GM10266 (cell line): ENCODE measurements around the gene PIK3R1.

ENCODE experiments used
- DNase-seq: peaks from one replicate; pipeline ENCODE4 v3.0.0; 2012; ENCODE audit errors: extremely low spot score
- TF ChIP-seq, protein P1 (sequence below): IDR thresholded peaks from 2 replicates; pipeline ENCODE4 v1.5.1; 2012; ENCODE audit warnings: mild to moderate bottlenecking, low read depth; ENCODE audit not compliant: control insufficient read depth, insufficient read depth; ENCODE audit errors: missing control alignments

The PIK3R1 gene

DNA sequence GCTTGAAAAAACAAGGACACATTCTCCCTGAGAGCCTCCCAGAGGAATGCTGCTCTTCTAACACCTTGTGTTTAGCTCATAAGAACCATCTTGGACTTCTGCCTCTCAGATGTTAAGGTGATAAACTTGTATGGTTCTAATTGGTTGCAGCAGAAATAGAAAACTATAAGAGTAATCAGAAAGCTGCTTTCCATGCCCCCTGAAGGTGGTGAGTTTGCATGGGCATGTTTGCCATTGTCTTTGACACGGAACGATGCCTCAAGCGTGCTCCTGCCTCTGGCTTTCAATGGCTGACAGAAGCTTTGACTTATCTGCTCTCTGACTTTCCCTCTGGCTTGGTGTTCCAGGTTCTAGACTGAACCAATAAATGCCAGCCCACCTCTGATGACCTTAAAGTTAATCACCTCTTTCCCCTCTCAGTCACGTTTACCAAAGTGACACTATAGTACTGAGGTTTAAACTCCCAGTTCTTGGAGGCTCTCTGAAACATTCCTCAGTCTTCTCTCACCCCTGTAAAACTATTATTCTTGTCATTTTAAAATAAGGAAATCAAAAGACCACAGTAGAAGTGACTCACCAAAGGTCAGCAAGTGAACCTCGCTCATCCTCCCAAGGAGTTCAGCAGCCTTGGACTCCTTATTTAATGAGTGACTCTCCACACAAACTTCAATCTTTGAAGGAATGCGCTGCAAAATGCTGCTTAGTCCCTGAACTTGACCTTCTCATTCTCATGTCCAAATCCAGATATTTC lies 103.6 kb downstream of the PIK3R1 start:
- TF ChIP-seq, protein P1, sequence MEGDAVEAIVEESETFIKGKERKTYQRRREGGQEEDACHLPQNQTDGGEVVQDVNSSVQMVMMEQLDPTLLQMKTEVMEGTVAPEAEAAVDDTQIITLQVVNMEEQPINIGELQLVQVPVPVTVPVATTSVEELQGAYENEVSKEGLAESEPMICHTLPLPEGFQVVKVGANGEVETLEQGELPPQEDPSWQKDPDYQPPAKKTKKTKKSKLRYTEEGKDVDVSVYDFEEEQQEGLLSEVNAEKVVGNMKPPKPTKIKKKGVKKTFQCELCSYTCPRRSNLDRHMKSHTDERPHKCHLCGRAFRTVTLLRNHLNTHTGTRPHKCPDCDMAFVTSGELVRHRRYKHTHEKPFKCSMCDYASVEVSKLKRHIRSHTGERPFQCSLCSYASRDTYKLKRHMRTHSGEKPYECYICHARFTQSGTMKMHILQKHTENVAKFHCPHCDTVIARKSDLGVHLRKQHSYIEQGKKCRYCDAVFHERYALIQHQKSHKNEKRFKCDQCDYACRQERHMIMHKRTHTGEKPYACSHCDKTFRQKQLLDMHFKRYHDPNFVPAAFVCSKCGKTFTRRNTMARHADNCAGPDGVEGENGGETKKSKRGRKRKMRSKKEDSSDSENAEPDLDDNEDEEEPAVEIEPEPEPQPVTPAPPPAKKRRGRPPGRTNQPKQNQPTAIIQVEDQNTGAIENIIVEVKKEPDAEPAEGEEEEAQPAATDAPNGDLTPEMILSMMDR: no peak
- DNase-seq: no peak

DNA sequence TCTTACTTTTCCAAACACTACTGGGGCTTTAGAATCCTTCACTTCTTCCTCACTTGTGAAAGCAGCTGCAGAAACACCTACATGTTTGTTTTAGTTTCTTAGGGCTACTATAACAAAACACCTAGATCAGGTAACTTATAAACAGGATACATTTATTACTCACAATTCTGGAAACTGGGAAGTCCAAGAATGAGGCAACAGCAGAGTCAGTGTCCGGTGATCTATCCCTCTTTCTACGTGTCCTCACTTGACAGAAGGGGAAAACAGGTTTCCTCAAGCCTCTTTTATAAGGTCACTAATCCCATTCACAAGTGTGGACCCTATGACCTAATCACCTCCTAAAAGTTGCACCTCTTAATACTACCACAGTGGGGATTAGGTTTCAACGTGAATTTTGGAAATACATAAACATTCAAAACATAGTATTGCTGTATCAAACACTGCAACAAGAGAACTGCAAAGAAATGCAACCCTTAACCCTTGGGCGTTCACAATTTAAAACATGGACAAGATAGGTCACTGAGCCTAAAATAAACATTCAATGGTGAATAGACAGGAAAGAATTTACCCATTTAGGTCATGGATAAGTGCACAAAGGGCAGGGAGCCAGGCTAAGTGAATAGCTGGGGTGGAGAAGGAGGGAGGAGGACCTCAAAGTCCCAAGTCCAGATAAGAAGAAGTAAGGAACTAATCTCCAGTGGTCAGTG lies 104.3 kb downstream of the PIK3R1 start:
- TF ChIP-seq, protein P1: no peak
- no peak for DNase-seq

DNA sequence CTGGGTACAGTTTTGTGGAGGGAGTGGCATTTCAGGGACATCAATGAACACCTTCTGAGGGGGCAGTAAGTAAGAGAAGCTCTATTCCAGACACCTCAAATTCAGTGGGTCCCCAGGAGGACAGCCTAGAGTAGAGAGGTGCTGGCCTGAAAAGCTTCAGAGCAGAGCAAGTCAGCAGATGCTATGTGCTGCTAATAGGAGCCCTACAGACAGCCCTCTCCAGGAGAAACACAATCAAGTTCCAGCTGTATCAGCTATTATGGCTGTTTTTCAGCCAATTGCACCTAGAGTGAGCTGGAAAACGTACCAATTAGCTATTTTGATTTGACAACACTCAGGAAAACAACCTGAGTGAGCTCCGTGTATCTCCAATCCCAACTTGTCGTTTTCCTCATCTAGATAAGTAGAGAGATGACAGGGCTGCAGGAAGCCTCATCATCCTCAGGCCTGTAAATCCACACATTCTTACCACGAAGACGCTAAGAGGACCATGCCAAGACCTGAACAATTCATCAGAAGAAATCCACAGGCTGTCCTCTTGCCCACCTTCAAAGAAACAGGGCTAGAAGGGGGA lies 104.9 kb downstream of the PIK3R1 start:
- no peak for DNase-seq
- TF ChIP-seq, protein P1: no peak

DNA sequence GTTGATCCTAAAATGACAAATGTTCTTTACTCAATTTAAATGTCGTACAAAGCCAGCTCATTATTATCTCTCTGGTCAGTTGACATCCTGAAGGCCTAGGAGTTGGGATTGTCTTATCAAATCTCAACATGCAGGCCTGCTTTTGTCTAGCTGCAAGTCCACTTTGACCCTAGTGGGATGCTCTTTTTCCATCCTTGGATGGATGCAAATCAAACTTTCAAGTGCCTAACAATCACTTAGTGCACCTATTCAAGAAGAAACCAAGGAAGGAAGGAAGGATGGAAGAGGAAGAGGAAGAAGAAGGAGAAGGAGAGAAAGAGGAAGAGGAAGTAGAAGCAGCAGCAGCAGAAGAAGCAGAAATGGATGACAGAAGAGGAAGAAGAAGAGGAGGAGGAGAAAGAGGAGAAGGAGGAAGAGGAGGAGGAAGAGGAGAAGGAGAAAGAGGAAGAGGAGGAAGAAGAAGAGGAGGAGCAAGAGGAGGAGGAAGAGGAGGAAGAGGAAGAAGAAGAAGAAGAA lies 109.6 kb downstream of the PIK3R1 start:
- TF ChIP-seq, protein P1: no peak
- no peak for DNase-seq

DNA sequence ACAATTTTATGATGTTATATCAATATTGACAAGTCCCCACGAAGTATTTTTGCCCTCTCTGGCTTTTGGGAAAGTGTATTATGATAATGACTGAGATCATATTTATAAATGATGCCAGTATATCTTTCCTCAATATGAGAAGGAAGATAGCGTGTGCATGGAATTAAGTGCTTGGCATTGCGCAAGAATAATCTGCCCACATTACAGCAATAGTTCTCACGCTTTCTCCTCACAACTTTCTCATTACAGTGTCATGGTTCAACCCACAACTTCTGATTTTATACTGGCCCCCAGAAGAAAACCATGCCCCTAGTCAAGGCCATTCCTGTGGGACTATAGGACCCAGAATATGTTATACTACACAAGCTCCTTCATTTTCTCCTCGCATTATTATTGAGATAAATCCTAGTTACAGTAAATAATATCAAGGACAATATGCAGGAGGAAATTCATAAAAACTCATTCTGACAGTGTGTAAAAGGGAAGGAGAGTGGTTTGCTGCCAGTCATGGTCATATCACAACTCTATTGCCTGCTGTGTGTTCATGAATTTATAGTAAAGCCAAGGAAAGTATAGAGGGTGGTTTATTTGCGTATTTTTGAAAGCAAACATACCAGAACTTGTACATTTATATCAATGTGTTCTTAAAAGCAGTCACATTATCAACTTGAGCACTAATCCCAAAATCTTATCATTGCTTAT lies 114.1 kb downstream of the PIK3R1 start:
- TF ChIP-seq, protein P1: no peak
- DNase-seq: no peak

DNA sequence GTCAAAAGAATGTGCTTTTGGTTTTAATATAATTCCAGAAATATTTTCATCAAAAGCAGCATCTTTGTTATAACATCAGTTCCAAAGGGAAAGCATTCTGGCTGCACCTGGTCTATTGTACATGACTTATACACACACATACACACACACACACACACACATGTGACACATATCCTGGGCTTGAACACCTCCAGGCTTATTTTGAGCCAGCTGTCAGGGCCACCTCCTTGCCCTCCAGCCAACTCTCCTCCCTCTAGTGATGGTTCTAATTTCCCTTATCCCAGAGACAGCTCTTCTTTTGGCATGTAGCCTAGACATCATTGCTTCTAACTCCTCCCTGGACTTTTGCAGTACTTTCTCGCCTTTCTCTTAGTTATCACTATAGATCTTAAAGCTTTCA lies 115.0 kb downstream of the PIK3R1 start:
- DNase-seq: no peak
- TF ChIP-seq, protein P1: no peak
